ENCODE measurements around the gene LRRC4.

Gene LRRC4

GRCh38 chr7:128000048-128000447 lies 31.2 kb downstream of the LRRC4 start:
- TF ChIP-seq, protein P1, sequence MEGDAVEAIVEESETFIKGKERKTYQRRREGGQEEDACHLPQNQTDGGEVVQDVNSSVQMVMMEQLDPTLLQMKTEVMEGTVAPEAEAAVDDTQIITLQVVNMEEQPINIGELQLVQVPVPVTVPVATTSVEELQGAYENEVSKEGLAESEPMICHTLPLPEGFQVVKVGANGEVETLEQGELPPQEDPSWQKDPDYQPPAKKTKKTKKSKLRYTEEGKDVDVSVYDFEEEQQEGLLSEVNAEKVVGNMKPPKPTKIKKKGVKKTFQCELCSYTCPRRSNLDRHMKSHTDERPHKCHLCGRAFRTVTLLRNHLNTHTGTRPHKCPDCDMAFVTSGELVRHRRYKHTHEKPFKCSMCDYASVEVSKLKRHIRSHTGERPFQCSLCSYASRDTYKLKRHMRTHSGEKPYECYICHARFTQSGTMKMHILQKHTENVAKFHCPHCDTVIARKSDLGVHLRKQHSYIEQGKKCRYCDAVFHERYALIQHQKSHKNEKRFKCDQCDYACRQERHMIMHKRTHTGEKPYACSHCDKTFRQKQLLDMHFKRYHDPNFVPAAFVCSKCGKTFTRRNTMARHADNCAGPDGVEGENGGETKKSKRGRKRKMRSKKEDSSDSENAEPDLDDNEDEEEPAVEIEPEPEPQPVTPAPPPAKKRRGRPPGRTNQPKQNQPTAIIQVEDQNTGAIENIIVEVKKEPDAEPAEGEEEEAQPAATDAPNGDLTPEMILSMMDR (IDR thresholded peaks at IDR 0.05; ENCODE audit: low read depth, low read length, missing control alignments), result no peak
- no peak for DNase-seq (ENCODE audit: extremely low read depth, low read depth)

GRCh38 chr7:127998671-127999070 lies 32.6 kb downstream of the LRRC4 start:
- no peak overlapping the region for H3K4me3 ChIP-seq (replicated peaks; ENCODE audit: low read depth, low read length)

More at GRCh38 chr7:128000048-128000447, 31.2 kb downstream of the LRRC4 start:
- no peak overlapping the region for H3K4me3 ChIP-seq (replicated peaks; ENCODE audit: low read depth, low read length)

GRCh38 chr7:127997226-127997922 lies 33.9 kb downstream of the LRRC4 start:
- H3K4me3 ChIP-seq (replicated peaks; ENCODE audit: low read depth, low read length), result no peak overlapping the region
- TF ChIP-seq, protein P1 (IDR thresholded peaks at IDR 0.05; ENCODE audit: low read depth, low read length, missing control alignments), result no peak
- no peak for DNase-seq (ENCODE audit: extremely low read depth, low read depth)

More at GRCh38 chr7:127998671-127999070, 32.6 kb downstream of the LRRC4 start:
- TF ChIP-seq, protein P1 (IDR thresholded peaks at IDR 0.05; ENCODE audit: low read depth, low read length, missing control alignments), result no peak
- DNase-seq (ENCODE audit: extremely low read depth, low read depth), result no peak

- no peak for DNase-seq (ENCODE audit: extremely low read depth, low read depth)
- TF ChIP-seq, protein P1 (IDR thresholded peaks at IDR 0.05; ENCODE audit: low read depth, low read length, missing control alignments), result no peak
- no peak overlapping the region for H3K4me3 ChIP-seq (replicated peaks; ENCODE audit: low read depth, low read length)
These were observed 34.8 kb downstream of the LRRC4 start for GRCh38 chr7:127996253-127997071.

GRCh38 chr7:127995881-127996215 lies 35.4 kb downstream of the LRRC4 start:
- TF ChIP-seq, protein P1 (IDR thresholded peaks at IDR 0.05; ENCODE audit: low read depth, low read length, missing control alignments), result no peak
- H3K4me3 ChIP-seq (replicated peaks; ENCODE audit: low read depth, low read length), result no peak overlapping the region
- no peak for DNase-seq (ENCODE audit: extremely low read depth, low read depth)

- no peak for DNase-seq (ENCODE audit: extremely low read depth, low read depth)
These were observed 35.9 kb downstream of the LRRC4 start for GRCh38 chr7:127995156-127995880.

More at GRCh38 chr7:127995156-127995880, 35.9 kb downstream of the LRRC4 start:
- TF ChIP-seq, protein P1 (IDR thresholded peaks at IDR 0.05; ENCODE audit: low read depth, low read length, missing control alignments), result no peak
- H3K4me3 ChIP-seq (replicated peaks; ENCODE audit: low read depth, low read length), result no peak overlapping the region
